Common myeloid progenitor, CD34-positive (primary cell): ENCODE data around the gene CSTF3.
"Not testable (repeated sequence)": the region's sequence is repeated elsewhere in the genome, so short reads cannot be mapped to it uniquely, and the experiment has no call there.

Source experiments
- CTCF ChIA-PET: fragments of 350-600 bp; sonication (Branson Sonifier 250); formaldehyde crosslinking; loops from one replicate; lab custom pipeline; 2021; ENCODE audit warnings: antibody characterized with exemption; lab: Charles Lee
- POLR2A ChIA-PET: fragments of 350-600 bp; sonication (Branson Sonifier 250); formaldehyde crosslinking; loops from one replicate; lab custom pipeline; 2021; ENCODE audit warnings: antibody characterized with exemption; lab: Charles Lee
- DNase-seq, 3 donors: peaks; one replicate each; pipeline versions ENCODE4 v3.0.0 to v3.0.0-alpha.2; 2013
- H3K27ac ChIP-seq, 2 experiments: 1 replicate in 1 of 2; 2 replicates in 1 of 2; pipeline ENCODE4 v1.7.0; 2013; ENCODE audit warnings: inconsistent platforms in 2 of 2, low read length in 2 of 2, mild to moderate bottlenecking in 2 of 2, low read depth in 1 of 2, moderate library complexity in 1 of 2; ENCODE audit not compliant: severe bottlenecking in 2 of 2, insufficient read depth in 1 of 2, poor library complexity in 1 of 2
- H3K27me3 ChIP-seq, 5 experiments: replicated peaks in 2 of 5; 1 replicate in 3 of 5; 2 replicates in 2 of 5; pipeline versions ENCODE4 v1.6.1 to v1.7.0; 2013; ENCODE audit warnings: low read length in 4 of 5, mild to moderate bottlenecking in 2 of 5, moderate library complexity in 2 of 5, inconsistent platforms in 1 of 5; ENCODE audit not compliant: insufficient read depth in 5 of 5, control insufficient read depth in 4 of 5
- H3K36me3 ChIP-seq, 4 experiments: 1 replicate in 2 of 4; 2 replicates in 2 of 4; pipeline versions ENCODE4 v1.6.1 to v1.7.0; 2013; ENCODE audit warnings: low read length in 3 of 4, control low read depth in 1 of 4, mild to moderate bottlenecking in 1 of 4; ENCODE audit not compliant: control insufficient read depth in 4 of 4, insufficient read depth in 4 of 4
- H3K4me1 ChIP-seq, 4 experiments: 1 replicate in 3 of 4; 2 replicates in 1 of 4; pipeline versions ENCODE4 v1.6.1 to v1.7.1; 2013; ENCODE audit warnings: low read length in 3 of 4, mild to moderate bottlenecking in 3 of 4, control low read depth in 1 of 4, inconsistent platforms in 1 of 4, moderate library complexity in 1 of 4; ENCODE audit not compliant: control insufficient read depth in 4 of 4, insufficient read depth in 4 of 4; ENCODE audit errors: control extremely low read depth in 1 of 4
- H3K4me3 ChIP-seq, 7 experiments: 1 replicate in 4 of 7; 2 replicates in 3 of 7; pipeline versions ENCODE4 v1.5.1 to v1.7.0; 2013; ENCODE audit warnings: mild to moderate bottlenecking in 7 of 7, low read length in 6 of 7, moderate library complexity in 6 of 7, inconsistent platforms in 2 of 7, low read depth in 2 of 7, control low read depth in 1 of 7; ENCODE audit not compliant: insufficient read depth in 4 of 7, control insufficient read depth in 1 of 7; ENCODE audit errors: extremely low read depth in 1 of 7
- H3K9me3 ChIP-seq, 5 experiments: 1 replicate in 4 of 5; 2 replicates in 1 of 5; pipeline versions ENCODE4 v1.6.1 to v1.7.1; 2013; ENCODE audit warnings: low read length in 4 of 5, mild to moderate bottlenecking in 2 of 5, inconsistent platforms in 1 of 5, low read depth in 1 of 5, moderate library complexity in 1 of 5; ENCODE audit not compliant: control insufficient read depth in 4 of 5, insufficient read depth in 2 of 5; ENCODE audit errors: control extremely low read depth in 1 of 5
- WGBS: methylation state at CpG from one replicate; pipeline ENCODE4 v1.1.5; 2013; ENCODE audit not compliant: insufficient coverage; 5-methylcytosine and 5-hydroxymethylcytosine counted together

The CSTF3 gene

DNA sequence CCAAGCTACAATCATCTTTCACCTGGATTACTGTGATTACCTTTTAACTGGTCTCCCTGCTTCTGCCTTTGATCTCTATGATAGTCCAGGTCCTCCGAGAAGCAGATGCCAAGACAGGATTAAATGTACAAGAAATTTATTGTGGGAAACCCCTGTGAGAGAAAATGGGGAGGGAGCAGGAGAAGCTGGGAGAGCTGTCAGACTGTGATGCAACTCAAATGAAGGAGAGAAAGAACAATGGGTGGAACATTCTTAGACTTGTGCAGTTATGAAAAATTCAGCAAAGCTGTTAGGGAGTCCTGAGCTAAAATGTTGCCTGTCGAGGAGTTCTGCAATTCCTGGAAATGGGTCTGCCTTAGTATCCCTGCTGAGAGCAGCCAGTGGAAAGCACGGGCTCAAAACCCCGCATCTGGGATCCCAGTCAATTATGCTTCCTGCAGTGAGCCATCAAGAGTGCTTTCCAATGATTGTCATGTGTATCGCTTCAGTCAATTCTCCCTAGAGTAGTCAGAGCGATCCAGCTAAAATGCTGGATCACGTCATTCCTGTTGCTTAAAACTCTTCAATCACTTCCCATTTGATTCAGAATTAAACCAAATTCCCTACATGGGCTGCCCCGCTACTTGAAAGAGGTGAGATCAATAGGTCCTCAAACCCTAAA lies 16.5 kb upstream of the CSTF3 start:
- DNase-seq = no peak
- Histone ChIP-seq H3K36me3 (no peaks in the 10 kb centered on the region), H3K4me1 (peaks cover 0 to 27% (median 12%) of the 10 kb centered on the region in 4 experiments), H3K9me3 (no peaks in the 10 kb centered on the region), H3K4me3 (no peak overlapping the region), H3K27me3 (no peaks in the 10 kb centered on the region), H3K27ac (no peak overlapping the region)
- POLR2A ChIA-PET = no interaction called here
- 98% methylated on average over 7 of the region's 8 CpGs for WGBS
- CTCF ChIA-PET = interaction anchor here (1.0 to 3.5 kb wide), 5 partner anchors 9 to 152 kb away, joined by 3 to 25 read pairs (median 4); partner anchors contain the start of gene CSTF3

- POLR2A ChIA-PET, H3K27ac ChIP-seq, H3K9me3 ChIP-seq, DNase-seq, H3K27me3 ChIP-seq, H3K36me3 ChIP-seq, H3K4me3 ChIP-seq: not testable (repeated sequence)
- CTCF ChIA-PET = interaction anchor here (1.0 to 3.5 kb wide), 3 partner anchors 10 to 147 kb away, joined by 3 to 25 read pairs (median 12); no protein-coding TSS in a partner anchor
- 100% methylated on average over 2 of the region's 5 CpGs for WGBS
- peaks cover 0 to 27% (median 12%) of the 10 kb centered on the region in 4 experiments for H3K4me1 ChIP-seq
Observed at GRCh38 chr11:33176760-33177159, 15.5 kb upstream of the CSTF3 start.

DNA sequence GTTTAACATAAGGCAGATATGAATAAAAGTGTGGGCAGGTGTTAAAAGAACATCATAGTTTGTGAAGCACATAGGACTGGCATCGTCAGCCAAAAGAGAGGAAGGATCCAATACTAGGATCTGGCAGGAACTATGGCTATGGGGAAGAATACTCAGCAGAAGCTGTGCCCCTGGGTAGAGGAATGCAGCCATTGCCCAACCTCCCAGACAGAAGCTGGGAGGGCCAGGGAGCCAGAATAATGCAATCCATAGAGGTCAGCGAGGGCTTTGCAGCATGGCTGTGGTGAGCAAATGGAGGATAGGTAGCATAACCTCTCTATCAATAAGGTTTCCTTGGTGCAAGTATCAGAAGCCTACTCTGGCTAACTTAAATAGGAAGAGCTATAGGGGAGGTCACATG lies 11.7 kb upstream of the CSTF3 start:
- ChIA-PET POLR2A (no interaction called here), CTCF (interaction anchor here (1.4 kb wide), 1 partner anchor 26 kb away, joined by 4 read pairs; no protein-coding TSS in a partner anchor)
- H3K27me3 ChIP-seq = no peaks in the 10 kb centered on the region
- no peaks in the 10 kb centered on the region for H3K36me3 ChIP-seq
- no peak for DNase-seq
- no peaks in the 10 kb centered on the region for H3K9me3 ChIP-seq
- H3K27ac ChIP-seq = no peak overlapping the region
- no peaks in the 10 kb centered on the region for H3K4me1 ChIP-seq
- no peak overlapping the region for H3K4me3 ChIP-seq
- 86% methylated on average over 1 of the region's 2 CpGs for WGBS

- no peaks in the 10 kb centered on the region for H3K9me3 ChIP-seq
- no peaks in the 10 kb centered on the region for H3K27me3 ChIP-seq
- DNase-seq = no peak
- H3K27ac ChIP-seq = no peak overlapping the region
- H3K4me3 ChIP-seq = no peak overlapping the region
- H3K4me1 ChIP-seq = no peaks in the 10 kb centered on the region
- WGBS = 100% methylated on average over 3 of the region's 5 CpGs
- CTCF ChIA-PET = interaction anchor here (0.9 to 1.2 kb wide), 2 partner anchors 152 to 170 kb away, joined by 3 read pairs; no protein-coding TSS in a partner anchor
- no peaks in the 10 kb centered on the region for H3K36me3 ChIP-seq
- POLR2A ChIA-PET = no interaction called here
Observed at GRCh38 chr11:33172345-33172744, 11.1 kb upstream of the CSTF3 start.

- Histone ChIP-seq H3K27me3 (no peaks in the 10 kb centered on the region), H3K4me3 (no peak overlapping the region), H3K4me1 (no peaks in the 10 kb centered on the region), H3K9me3 (no peaks in the 10 kb centered on the region), H3K27ac (no peak overlapping the region), H3K36me3 (no peaks in the 10 kb centered on the region)
- WGBS = no CpG with 5 or more reads among the region's 1 CpG
- POLR2A ChIA-PET = no interaction called here
- CTCF ChIA-PET = interaction anchor here (0.7 to 1.2 kb wide), 2 partner anchors 153 kb away, joined by 3 read pairs; no protein-coding TSS in a partner anchor
- no peak for DNase-seq
Observed at GRCh38 chr11:33171251-33171650, 10.0 kb upstream of the CSTF3 start.

DNA sequence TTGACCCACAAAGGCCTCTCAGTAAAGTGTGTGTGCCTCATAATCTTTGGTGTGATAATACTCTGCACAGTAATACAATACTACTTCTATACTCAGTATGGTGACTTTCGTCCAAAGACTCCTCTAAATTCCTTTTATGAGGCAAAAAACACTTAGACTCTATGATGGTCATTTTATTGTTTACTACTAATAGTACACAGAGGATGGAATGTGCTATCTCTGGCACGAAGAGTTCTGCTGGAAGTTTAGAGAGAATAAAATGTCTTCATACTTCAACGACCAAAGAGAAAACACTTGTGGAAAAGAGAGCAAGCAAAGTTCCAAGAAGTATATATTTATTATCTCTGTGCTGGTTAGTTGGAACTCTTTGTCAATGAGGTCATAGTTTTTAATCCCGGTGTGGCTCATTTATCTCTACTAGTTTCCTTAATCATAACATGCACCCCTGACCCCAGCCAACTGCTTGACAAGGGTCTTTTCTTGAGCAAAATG lies 7.5 kb upstream of the CSTF3 start:
- no peak for DNase-seq
- Histone ChIP-seq H3K27me3 (no peaks in the 10 kb centered on the region), H3K4me1 (no peaks in the 10 kb centered on the region), H3K36me3 (no peaks in the 10 kb centered on the region), H3K9me3 (no peaks in the 10 kb centered on the region), H3K27ac (no peak overlapping the region), H3K4me3 (no peak overlapping the region)
- no CpG with 5 or more reads among the region's 4 CpGs for WGBS
- POLR2A ChIA-PET = no interaction called here
- CTCF ChIA-PET = no interaction called here

GRCh38 chr11:33162831-33163230 lies 1.6 kb upstream of the CSTF3 start:
- peaks cover 14 to 32% (median 24%) of the 10 kb centered on the region in 4 experiments for H3K4me1 ChIP-seq

More at GRCh38 chr11:33162831-33163230, 1.6 kb upstream of the CSTF3 start:
- H3K4me3 ChIP-seq = peak overlapping the region in 1 of 7 experiments; percentile 32
- H3K27me3 ChIP-seq = no peaks in the 10 kb centered on the region
- H3K9me3 ChIP-seq = no peaks in the 10 kb centered on the region
- no peaks in the 10 kb centered on the region for H3K36me3 ChIP-seq
- H3K27ac ChIP-seq = no peak overlapping the region
- peak in 1 of 3 donors; percentile 3 for DNase-seq
- ChIA-PET POLR2A (no interaction called here), CTCF (interaction anchor here (1.7 to 5.5 kb wide), 2 partner anchors 158 to 166 kb away, joined by 9 to 74 read pairs; no protein-coding TSS in a partner anchor)
- WGBS = 92% methylated on average over 5 of the region's 8 CpGs
